Keratinocyte (primary cell): ENCODE data around the gene RAB43.

Source experiments
- CTCF ChIP-seq, 3 experiments: IDR thresholded peaks in 1 of 3; conservative IDR thresholded peaks in 1 of 3; optimal IDR thresholded peaks in 1 of 3; 2 replicates in 2 of 3; 3 replicates in 1 of 3; pipeline versions ENCODE3 to v1.5.1; 2011; ENCODE audit warnings: low read length in 3 of 3, mild to moderate bottlenecking in 3 of 3, moderate library complexity in 2 of 3, control low read depth in 1 of 3, inconsistent platforms in 1 of 3; ENCODE audit not compliant: insufficient read depth in 2 of 3; ENCODE audit errors: extremely low read depth in 1 of 3
- EZH2 ChIP-seq: IDR thresholded peaks from one replicate; pipeline ENCODE4 v1.6.1; 2012; ENCODE audit warnings: inconsistent platforms, mild to moderate bottlenecking, low read length, moderate library complexity

- no peak for TF ChIP-seq EZH2
- no peak for TF ChIP-seq CTCF (optimal IDR thresholded peaks at IDR 0.05 in 1 of 3, IDR thresholded peaks at IDR 0.05 in 1 of 3, conservative IDR thresholded peaks at IDR 0.05 in 1 of 3; ENCODE audit: extremely low read depth in 1 of 3, insufficient read depth in 2 of 3, low read length in 3 of 3)
These were observed 63.0 kb downstream of the RAB43 start for GRCh38 chr3:129058441-129059200.
